Choroid plexus epithelial cell (primary cell): ENCODE data around the gene ADCYAP1R1.

ENCODE experiments used
- DNase-seq: peaks from one replicate; pipeline ENCODE4 v3.0.0-alpha.2; 2010; ENCODE audit warnings: low read depth
- H3K4me3 ChIP-seq: 2 replicates; pipeline ENCODE4 v1.5.1; 2011; ENCODE audit warnings: low read depth, mild to moderate bottlenecking, control low read depth, low read length, moderate library complexity
- TF ChIP-seq, protein P1 (sequence below): conservative IDR thresholded peaks from 2 replicates; pipeline ENCODE4 v1.5.1; 2011; ENCODE audit warnings: low read depth, mild to moderate bottlenecking, control low read depth, inconsistent platforms, low read length, moderate library complexity

The ADCYAP1R1 gene

DNA sequence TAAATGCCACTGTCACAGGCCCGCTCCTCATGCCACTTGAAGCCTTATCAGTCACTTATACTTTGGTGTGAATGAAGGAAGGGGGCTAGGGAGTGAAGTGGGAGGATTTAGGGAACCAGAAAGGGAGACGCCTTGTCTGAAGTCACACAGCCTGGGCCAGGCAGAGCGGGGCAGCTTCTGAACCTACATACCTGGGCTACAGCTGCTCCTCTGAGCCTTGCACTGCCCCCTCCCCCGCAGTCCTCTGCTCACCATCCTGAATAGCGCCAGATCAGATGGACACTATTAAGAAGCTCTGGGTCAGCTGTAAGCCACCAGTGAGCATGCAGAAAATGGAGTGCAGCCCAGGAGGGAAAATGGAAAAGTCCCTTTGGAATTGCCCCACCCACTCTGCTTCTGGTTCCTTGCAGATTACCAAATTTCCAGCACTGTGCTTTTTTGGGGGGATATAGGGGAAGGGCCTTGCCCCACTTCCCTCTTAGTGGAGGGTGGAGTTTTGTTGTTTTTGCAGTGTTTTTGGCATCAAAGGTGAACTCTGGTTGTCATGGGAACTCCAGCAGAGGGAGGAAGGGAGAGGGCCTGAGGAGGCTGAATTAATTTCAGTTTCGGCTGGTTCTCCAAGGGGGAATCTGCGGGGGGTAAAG, 35.0 kb upstream of the ADCYAP1R1 start:
- TF ChIP-seq, protein P1, sequence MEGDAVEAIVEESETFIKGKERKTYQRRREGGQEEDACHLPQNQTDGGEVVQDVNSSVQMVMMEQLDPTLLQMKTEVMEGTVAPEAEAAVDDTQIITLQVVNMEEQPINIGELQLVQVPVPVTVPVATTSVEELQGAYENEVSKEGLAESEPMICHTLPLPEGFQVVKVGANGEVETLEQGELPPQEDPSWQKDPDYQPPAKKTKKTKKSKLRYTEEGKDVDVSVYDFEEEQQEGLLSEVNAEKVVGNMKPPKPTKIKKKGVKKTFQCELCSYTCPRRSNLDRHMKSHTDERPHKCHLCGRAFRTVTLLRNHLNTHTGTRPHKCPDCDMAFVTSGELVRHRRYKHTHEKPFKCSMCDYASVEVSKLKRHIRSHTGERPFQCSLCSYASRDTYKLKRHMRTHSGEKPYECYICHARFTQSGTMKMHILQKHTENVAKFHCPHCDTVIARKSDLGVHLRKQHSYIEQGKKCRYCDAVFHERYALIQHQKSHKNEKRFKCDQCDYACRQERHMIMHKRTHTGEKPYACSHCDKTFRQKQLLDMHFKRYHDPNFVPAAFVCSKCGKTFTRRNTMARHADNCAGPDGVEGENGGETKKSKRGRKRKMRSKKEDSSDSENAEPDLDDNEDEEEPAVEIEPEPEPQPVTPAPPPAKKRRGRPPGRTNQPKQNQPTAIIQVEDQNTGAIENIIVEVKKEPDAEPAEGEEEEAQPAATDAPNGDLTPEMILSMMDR = no peak
- DNase-seq = no peak
- no peak overlapping the region for H3K4me3 ChIP-seq

DNA sequence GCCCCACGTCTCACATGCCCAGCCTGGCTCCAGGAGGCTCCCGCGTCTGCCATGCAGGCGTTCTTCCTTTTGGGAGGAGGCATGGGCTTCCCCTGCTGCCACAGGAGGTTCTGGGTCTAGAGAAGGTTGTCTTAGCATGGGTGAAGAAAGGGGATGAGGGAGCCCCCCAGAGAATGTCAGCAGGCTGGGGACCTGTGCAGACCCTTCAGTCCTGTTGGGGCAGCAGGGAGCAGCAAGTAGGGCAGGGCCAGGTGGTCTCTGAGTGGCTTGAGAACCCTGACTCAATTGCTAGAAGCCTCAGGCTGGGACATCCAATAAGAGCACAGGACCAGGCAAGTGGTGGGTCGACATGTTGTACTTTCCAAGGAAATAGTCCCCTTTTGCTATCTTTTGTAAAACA, 34.4 kb upstream of the ADCYAP1R1 start:
- no peak for DNase-seq
- TF ChIP-seq, protein P1 = no peak
- no peak overlapping the region for H3K4me3 ChIP-seq

DNA sequence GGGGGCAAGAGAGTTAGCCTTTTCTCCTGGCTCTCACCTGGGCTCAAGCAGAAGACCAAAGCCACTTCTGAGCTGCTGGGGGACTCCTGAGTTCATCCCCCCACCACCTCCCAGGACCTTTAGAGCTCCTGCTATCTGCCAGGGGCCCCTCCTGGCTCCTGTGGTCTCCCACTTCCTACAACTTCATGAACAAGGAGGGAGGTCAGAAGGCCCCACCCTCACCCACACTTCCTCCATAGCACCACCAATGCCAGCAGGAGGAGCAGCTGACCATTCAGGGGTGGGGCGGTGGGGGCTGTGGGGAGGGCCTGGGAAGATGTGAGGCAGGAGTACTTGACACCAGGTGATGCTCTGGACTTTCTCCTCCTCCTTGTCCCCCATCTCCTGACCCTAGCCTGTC, 32.6 kb upstream of the ADCYAP1R1 start:
- TF ChIP-seq, protein P1 = no peak
- H3K4me3 ChIP-seq = no peak overlapping the region
- no peak for DNase-seq

DNA sequence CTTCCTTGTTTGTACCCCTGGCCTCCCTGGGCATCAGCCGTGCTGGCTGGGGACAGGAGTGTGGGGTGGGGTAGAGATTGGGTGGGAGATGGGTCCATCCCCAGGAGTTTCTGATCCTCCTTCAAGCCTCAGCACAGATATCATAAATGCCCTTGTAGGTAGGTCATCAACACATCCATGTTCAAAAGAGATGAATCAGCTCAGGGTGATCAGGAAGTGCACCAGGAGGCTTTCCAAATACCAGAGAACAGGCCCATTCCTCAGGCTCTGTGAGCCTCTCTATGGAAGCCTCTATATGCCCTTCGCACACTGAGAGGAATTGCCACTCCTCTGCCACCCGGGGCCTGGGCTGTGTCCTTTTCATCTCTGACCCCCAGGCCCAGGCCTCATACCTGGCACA, 31.9 kb upstream of the ADCYAP1R1 start:
- TF ChIP-seq, protein P1 = no peak
- DNase-seq = no peak
- no peak overlapping the region for H3K4me3 ChIP-seq

DNA sequence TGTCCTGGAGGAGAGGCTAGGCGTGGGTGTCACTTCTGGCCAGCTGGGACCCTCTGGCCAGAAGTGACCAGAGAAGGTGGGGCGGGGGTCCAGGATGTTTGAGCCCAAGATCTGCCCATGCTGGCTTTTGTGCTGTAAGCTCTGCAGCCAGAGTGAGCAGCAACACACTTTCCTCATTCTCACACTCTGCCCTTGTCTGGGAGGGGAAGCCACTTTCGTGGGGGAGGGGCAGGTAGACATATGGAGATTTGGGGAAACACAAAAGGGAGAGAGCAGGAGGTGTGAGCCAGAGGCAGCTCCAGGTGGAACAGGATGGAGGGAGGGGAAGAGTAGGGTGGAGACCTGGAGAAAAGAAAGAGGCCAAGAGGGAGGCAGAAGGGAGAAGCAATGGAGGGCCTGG, 31.5 kb upstream of the ADCYAP1R1 start:
- TF ChIP-seq, protein P1 = no peak
- DNase-seq = no peak
- H3K4me3 ChIP-seq = no peak overlapping the region

DNA sequence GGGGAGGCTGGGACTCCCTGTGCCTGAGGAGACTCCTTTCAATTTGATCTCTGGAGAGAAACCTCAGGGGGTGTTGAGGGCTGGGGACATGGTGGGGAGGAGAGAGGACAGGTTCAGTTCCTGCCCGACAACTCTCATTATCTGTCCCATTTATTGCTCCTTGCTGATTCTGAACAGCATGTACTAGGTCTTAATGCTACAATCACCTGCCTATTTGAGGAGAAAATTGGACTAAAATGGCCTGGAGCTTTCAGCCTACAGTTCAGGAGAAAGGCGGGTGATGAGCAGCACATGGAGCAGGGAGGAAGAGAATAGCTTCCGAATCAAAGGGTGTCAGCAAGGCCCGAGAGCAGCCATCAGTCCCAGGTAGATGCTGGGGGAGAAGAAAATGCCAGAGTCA, 30.0 kb upstream of the ADCYAP1R1 start:
- H3K4me3 ChIP-seq = no peak overlapping the region
- TF ChIP-seq, protein P1 = no peak
- DNase-seq = no peak

DNA sequence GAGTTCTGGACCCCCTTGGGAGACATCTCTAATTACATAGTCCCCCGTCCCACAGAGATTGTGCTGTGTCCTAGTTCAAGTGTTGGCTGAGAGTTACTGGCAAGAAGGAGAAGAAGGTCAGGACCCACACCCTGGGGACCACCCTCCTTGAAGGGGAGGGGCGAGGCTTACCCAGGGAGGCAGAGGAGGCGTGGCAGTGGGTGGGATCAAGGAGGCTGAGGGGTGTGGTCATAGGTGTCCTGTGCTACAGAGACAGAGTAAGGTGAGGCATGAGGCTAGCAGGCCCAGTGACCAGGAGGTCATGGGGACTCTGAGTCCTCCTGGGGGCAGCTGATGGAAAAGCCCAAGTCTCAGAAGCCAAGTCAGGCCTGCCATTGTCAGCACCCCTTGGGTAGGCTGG, 29.4 kb upstream of the ADCYAP1R1 start:
- TF ChIP-seq, protein P1 = no peak
- H3K4me3 ChIP-seq = no peak overlapping the region
- DNase-seq = no peak
